PC-9 (cell line): ENCODE data around the gene RAB31.

Experiments used
- EZH2 ChIP-seq: fragments of 200-600 bp; sonication (generic); IDR thresholded peaks from 2 replicates; pipeline ENCODE4 v1.8.0; 2017; ENCODE audit warnings: antibody characterized with exemption, low read depth
- TF ChIP-seq, protein P1 (sequence below): fragments of 200-600 bp; sonication (generic); conservative IDR thresholded peaks from 2 replicates; pipeline ENCODE4 v1.6.1; 2017; ENCODE audit warnings: mixed run types, antibody characterized with exemption, mild to moderate bottlenecking, moderate library complexity

DNA sequence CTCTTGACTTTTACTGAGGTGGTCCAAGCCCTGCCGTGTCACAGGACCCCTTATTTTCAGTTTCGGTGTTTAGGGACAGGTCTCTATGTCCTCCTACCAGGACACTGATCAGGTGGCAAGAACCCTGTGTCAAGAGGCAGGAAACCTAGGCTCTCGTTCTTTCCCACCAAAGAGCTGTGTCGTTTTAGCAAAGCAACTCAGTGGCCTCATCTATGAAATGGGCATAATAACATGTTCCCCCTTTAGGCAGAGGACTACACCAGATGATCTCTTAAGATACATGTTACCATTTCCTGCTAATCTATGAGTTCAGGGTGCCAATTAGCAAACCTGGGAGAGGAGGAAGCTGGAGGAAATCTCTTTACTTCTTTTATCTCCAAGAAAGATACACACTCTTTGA is 1.9 kb downstream of the RAB31 start:
- TF ChIP-seq, protein P1, sequence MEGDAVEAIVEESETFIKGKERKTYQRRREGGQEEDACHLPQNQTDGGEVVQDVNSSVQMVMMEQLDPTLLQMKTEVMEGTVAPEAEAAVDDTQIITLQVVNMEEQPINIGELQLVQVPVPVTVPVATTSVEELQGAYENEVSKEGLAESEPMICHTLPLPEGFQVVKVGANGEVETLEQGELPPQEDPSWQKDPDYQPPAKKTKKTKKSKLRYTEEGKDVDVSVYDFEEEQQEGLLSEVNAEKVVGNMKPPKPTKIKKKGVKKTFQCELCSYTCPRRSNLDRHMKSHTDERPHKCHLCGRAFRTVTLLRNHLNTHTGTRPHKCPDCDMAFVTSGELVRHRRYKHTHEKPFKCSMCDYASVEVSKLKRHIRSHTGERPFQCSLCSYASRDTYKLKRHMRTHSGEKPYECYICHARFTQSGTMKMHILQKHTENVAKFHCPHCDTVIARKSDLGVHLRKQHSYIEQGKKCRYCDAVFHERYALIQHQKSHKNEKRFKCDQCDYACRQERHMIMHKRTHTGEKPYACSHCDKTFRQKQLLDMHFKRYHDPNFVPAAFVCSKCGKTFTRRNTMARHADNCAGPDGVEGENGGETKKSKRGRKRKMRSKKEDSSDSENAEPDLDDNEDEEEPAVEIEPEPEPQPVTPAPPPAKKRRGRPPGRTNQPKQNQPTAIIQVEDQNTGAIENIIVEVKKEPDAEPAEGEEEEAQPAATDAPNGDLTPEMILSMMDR: no peak
- no peak for TF ChIP-seq EZH2
